Measurements from ENCODE around the gene IPO4.
A peak's percentile ranks its signal among the peaks of the same experiment; 100 is the strongest.

The IPO4 gene, protein sequence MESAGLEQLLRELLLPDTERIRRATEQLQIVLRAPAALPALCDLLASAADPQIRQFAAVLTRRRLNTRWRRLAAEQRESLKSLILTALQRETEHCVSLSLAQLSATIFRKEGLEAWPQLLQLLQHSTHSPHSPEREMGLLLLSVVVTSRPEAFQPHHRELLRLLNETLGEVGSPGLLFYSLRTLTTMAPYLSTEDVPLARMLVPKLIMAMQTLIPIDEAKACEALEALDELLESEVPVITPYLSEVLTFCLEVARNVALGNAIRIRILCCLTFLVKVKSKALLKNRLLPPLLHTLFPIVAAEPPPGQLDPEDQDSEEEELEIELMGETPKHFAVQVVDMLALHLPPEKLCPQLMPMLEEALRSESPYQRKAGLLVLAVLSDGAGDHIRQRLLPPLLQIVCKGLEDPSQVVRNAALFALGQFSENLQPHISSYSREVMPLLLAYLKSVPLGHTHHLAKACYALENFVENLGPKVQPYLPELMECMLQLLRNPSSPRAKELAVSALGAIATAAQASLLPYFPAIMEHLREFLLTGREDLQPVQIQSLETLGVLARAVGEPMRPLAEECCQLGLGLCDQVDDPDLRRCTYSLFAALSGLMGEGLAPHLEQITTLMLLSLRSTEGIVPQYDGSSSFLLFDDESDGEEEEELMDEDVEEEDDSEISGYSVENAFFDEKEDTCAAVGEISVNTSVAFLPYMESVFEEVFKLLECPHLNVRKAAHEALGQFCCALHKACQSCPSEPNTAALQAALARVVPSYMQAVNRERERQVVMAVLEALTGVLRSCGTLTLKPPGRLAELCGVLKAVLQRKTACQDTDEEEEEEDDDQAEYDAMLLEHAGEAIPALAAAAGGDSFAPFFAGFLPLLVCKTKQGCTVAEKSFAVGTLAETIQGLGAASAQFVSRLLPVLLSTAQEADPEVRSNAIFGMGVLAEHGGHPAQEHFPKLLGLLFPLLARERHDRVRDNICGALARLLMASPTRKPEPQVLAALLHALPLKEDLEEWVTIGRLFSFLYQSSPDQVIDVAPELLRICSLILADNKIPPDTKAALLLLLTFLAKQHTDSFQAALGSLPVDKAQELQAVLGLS

DNA sequence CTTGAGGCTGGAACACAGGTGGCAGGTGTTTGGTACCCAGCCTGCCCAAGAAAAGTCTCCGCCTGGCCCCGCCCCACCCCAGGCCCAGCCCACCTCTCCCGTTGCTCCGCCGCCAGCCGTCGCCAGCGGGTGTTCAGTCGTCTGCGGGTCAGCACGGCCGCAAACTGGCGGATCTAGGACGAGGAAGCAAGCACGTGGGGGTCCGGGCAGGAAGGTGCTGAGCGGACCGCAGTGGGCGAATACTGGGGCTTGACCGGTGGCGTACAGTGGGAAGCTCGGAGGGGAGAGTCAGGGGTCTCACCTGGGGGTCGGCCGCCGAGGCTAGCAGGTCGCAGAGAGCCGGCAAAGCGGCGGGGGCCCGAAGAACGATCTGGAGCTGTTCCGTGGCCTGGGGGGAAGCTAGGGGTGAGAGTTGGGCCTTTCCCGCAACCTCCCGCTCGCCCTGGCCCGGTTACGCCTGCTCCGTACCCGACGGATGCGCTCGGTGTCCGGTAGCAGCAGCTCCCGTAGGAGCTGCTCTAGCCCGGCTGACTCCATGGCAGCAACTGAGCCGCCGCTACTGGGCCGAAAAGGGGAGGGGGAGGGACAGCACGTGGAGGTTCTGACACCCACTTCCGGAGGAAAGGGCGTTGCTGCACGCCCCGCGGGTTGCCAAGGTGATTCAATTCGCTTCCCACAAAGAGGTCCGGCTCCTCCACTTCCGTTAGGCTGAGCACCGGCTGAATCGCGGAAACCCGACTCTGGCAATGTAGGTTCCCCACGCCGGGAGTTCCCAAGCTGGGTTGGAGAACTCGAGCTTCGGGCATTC is at the start of gene IPO4:
Gene IPO4, minus strand, starts transcription at position 566 of the 808 bp plus-strand sequence. Its CDS starts 29 bp downstream, at position 537.
- Histone ChIP-seq H3K4me3 (ENCODE audit: low read depth in 1 of 2, low read length in 2 of 2) (peak within 1 kb of the TSS; percentile 47 to 55), H3K9ac (ENCODE audit: low read length) (peak within 1 kb of the TSS; percentile 37), H3K36me3 (ENCODE audit: insufficient read depth, low read length) (peaks cover 50% of the 10 kb centered on the region), H3K27me3 (ENCODE audit: control insufficient read depth in 1 of 2, insufficient read depth in 2 of 2, low read length in 2 of 2) (no peaks in the 10 kb centered on the region), H3K27ac (ENCODE audit: low read depth, low read length) (peak within 1 kb of the TSS; percentile 74), H3K9me3 (ENCODE audit: low read length) (no peaks in the 10 kb centered on the region), H3K4me1 (ENCODE audit: insufficient read depth, low read length) (peaks cover 12% of the 10 kb centered on the region)

DNA sequence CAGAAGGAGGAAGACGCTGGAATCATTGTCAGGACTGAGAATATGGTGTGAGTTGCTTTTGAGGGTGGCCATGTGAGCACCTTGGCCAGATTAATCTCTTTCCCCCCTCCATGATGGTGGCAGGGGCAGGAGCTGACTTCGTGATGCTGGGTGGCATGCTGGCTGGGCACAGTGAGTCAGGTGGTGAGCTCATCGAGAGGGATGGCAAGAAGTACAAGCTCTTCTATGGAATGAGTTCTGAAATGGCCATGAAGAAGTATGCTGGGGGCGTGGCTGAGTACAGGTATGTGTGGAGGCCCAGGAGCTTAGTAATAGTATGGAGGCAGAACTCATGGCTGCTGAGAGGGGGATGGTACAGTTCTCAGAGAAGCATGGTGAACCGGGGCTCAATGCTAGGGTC is 49.5 kb upstream of the IPO4 start:
- H3K4me1 ChIP-seq (ENCODE audit: insufficient read depth, low read length) = peaks cover 37% of the 10 kb centered on the region
- no peak overlapping the region for H3K27ac ChIP-seq (ENCODE audit: low read depth, low read length)
- H3K4me3 ChIP-seq (ENCODE audit: low read depth in 1 of 2, low read length in 2 of 2) = no peak overlapping the region
- H3K27me3 ChIP-seq (ENCODE audit: control insufficient read depth in 1 of 2, insufficient read depth in 2 of 2, low read length in 2 of 2) = no peaks in the 10 kb centered on the region
- no peak overlapping the region for H3K9ac ChIP-seq (ENCODE audit: low read length)
- H3K9me3 ChIP-seq (ENCODE audit: low read length) = no peaks in the 10 kb centered on the region
- H3K36me3 ChIP-seq (ENCODE audit: insufficient read depth, low read length) = peaks cover 70% of the 10 kb centered on the region

- Histone ChIP-seq H3K4me1 (ENCODE audit: insufficient read depth, low read length) (peaks cover 37% of the 10 kb centered on the region), H3K9ac (ENCODE audit: low read length) (no peak overlapping the region), H3K27ac (ENCODE audit: low read depth, low read length) (no peak overlapping the region), H3K4me3 (ENCODE audit: low read depth in 1 of 2, low read length in 2 of 2) (no peak overlapping the region), H3K27me3 (ENCODE audit: control insufficient read depth in 1 of 2, insufficient read depth in 2 of 2, low read length in 2 of 2) (no peaks in the 10 kb centered on the region), H3K36me3 (ENCODE audit: insufficient read depth, low read length) (peaks cover 70% of the 10 kb centered on the region), H3K9me3 (ENCODE audit: low read length) (no peaks in the 10 kb centered on the region)
Observed at GRCh38 chr14:24237463-24237955, 48.9 kb upstream of the IPO4 start.

GRCh38 chr14:24236689-24237462 is 48.3 kb upstream of the IPO4 start:
- Histone ChIP-seq H3K36me3 (ENCODE audit: insufficient read depth, low read length) (peaks cover 70% of the 10 kb centered on the region), H3K4me3 (ENCODE audit: low read depth in 1 of 2, low read length in 2 of 2) (no peak overlapping the region), H3K27ac (ENCODE audit: low read depth, low read length) (no peak overlapping the region), H3K9me3 (ENCODE audit: low read length) (no peaks in the 10 kb centered on the region), H3K9ac (ENCODE audit: low read length) (no peak overlapping the region), H3K27me3 (ENCODE audit: control insufficient read depth in 1 of 2, insufficient read depth in 2 of 2, low read length in 2 of 2) (no peaks in the 10 kb centered on the region), H3K4me1 (ENCODE audit: insufficient read depth, low read length) (peaks cover 37% of the 10 kb centered on the region)

- Histone ChIP-seq H3K9me3 (ENCODE audit: low read length) (no peaks in the 10 kb centered on the region), H3K4me3 (ENCODE audit: low read depth in 1 of 2, low read length in 2 of 2) (no peak overlapping the region), H3K9ac (ENCODE audit: low read length) (no peak overlapping the region), H3K27me3 (ENCODE audit: control insufficient read depth in 1 of 2, insufficient read depth in 2 of 2, low read length in 2 of 2) (no peaks in the 10 kb centered on the region), H3K36me3 (ENCODE audit: insufficient read depth, low read length) (peaks cover 69% of the 10 kb centered on the region), H3K27ac (ENCODE audit: low read depth, low read length) (no peak overlapping the region), H3K4me1 (ENCODE audit: insufficient read depth, low read length) (peaks cover 36% of the 10 kb centered on the region)
Observed at GRCh38 chr14:24235804-24236688, 47.4 kb upstream of the IPO4 start.

- H3K27ac ChIP-seq (ENCODE audit: low read depth, low read length) = no peak overlapping the region
- peaks cover 52% of the 10 kb centered on the region for H3K36me3 ChIP-seq (ENCODE audit: insufficient read depth, low read length)
- H3K4me3 ChIP-seq (ENCODE audit: low read depth in 1 of 2, low read length in 2 of 2) = no peak overlapping the region
- H3K9ac ChIP-seq (ENCODE audit: low read length) = no peak overlapping the region
- no peaks in the 10 kb centered on the region for H3K27me3 ChIP-seq (ENCODE audit: control insufficient read depth in 1 of 2, insufficient read depth in 2 of 2, low read length in 2 of 2)
- peaks cover 25% of the 10 kb centered on the region for H3K4me1 ChIP-seq (ENCODE audit: insufficient read depth, low read length)
- H3K9me3 ChIP-seq (ENCODE audit: low read length) = no peaks in the 10 kb centered on the region
Observed at GRCh38 chr14:24234095-24235005, 45.7 kb upstream of the IPO4 start.

DNA sequence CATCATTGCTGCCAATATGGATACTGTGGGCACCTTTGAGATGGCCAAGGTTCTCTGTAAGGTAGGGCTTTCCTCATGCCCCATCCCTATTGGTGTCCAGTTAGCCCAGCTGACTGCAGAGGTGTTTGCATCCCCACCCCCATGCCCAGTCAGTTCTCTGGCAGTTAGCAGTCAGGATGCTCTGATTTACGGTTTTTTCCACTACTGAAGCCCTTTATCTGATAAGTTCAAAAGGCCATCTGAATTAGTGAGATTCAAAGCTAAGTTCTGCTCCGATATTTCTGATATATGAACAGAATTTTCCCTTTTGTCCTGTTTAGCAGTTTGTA is 44.9 kb upstream of the IPO4 start:
- peak overlapping the region; percentile 87 for H3K27ac ChIP-seq (ENCODE audit: low read depth, low read length)
- H3K36me3 ChIP-seq (ENCODE audit: insufficient read depth, low read length) = peaks cover 44% of the 10 kb centered on the region
- H3K9me3 ChIP-seq (ENCODE audit: low read length) = no peaks in the 10 kb centered on the region
- peaks cover 21% of the 10 kb centered on the region for H3K4me1 ChIP-seq (ENCODE audit: insufficient read depth, low read length)
- H3K27me3 ChIP-seq (ENCODE audit: control insufficient read depth in 1 of 2, insufficient read depth in 2 of 2, low read length in 2 of 2) = no peaks in the 10 kb centered on the region
- H3K9ac ChIP-seq (ENCODE audit: low read length) = peak overlapping the region; percentile 57
- H3K4me3 ChIP-seq (ENCODE audit: low read depth in 1 of 2, low read length in 2 of 2) = peak overlapping the region; percentile 63 to 81

- Histone ChIP-seq H3K4me1 (ENCODE audit: insufficient read depth, low read length) (peaks cover 21% of the 10 kb centered on the region), H3K9ac (ENCODE audit: low read length) (peak within 1 kb of the TSS; percentile 57), H3K9me3 (ENCODE audit: low read length) (no peaks in the 10 kb centered on the region), H3K4me3 (ENCODE audit: low read depth in 1 of 2, low read length in 2 of 2) (peak within 1 kb of the TSS; percentile 63 to 81), H3K36me3 (ENCODE audit: insufficient read depth, low read length) (peaks cover 38% of the 10 kb centered on the region), H3K27me3 (ENCODE audit: control insufficient read depth in 1 of 2, insufficient read depth in 2 of 2, low read length in 2 of 2) (no peaks in the 10 kb centered on the region), H3K27ac (ENCODE audit: low read depth, low read length) (peak within 1 kb of the TSS; percentile 87)
Observed at GRCh38 chr14:24232645-24233537, 44.3 kb upstream of the IPO4 start, which contains the start of gene GMPR2. Gene GMPR2, plus strand, starts transcription at chr14:24232929. Its CDS starts 325 bp downstream, at chr14:24233254.

Measured in muscle layer of colon (tissue), 2 donors.